ENCODE data around the gene TMEM141. TPM values are rescaled to one million over a fixed set of nuclear protein-coding genes. Genes with fewer than 3 reads are reported as not detected.

Gene TMEM141
- total RNA-seq, 4 donors from 2014 or later, result 60.7 to 70.8 (median 66.9) TPM

- no peak for TF ChIP-seq EP300 (IDR thresholded peaks at IDR 0.05)
- TF ChIP-seq POLR2A (IDR thresholded peaks at IDR 0.05), result no peak
- TF ChIP-seq CTCF (IDR thresholded peaks at IDR 0.05), result no peak
- H3K27ac ChIP-seq, result peak overlapping the region in 3 of 4 donors; percentile 6 to 61 (median 15)
- no peak for DNase-seq (ENCODE audit: low spot score in 2 of 2)
- peaks cover 0 to 18% (median 5%) of the 10 kb centered on the region in 4 donors for H3K4me1 ChIP-seq
- H3K9me3 ChIP-seq, result no peaks in the 10 kb centered on the region
- H3K27me3 ChIP-seq, result no peaks in the 10 kb centered on the region
- 23 to 32% methylated on average over 24 to 32 of the region's 83 CpGs for WGBS, 2 donors
- H3K4me3 ChIP-seq, result peak overlapping the region; percentile 12 to 50 (median 34)
- H3K36me3 ChIP-seq, result peaks cover 0 to 36% (median 0%) of the 10 kb centered on the region in 3 donors
Measured at GRCh38 chr9:136820971-136821825, 30.1 kb downstream of the TMEM141 start.

GRCh38 chr9:136821826-136822544 is 30.8 kb downstream of the TMEM141 start:
- no peak for DNase-seq (ENCODE audit: low spot score in 2 of 2)
- Histone ChIP-seq H3K4me3 (peak overlapping the region in 2 of 4 donors; percentile 35 to 50), H3K4me1 (peaks cover 0 to 18% (median 5%) of the 10 kb centered on the region in 4 donors), H3K27ac (peak overlapping the region in 1 of 4 donors; percentile 61), H3K27me3 (no peaks in the 10 kb centered on the region), H3K9me3 (no peaks in the 10 kb centered on the region), H3K36me3 (peaks cover 0 to 42% (median 0%) of the 10 kb centered on the region in 3 donors)
- 78 to 84% methylated on average over 32 to 40 of the region's 42 CpGs for WGBS, 2 donors
- TF ChIP-seq EP300 (IDR thresholded peaks at IDR 0.05) (no peak), CTCF (IDR thresholded peaks at IDR 0.05) (no peak)

- DNase-seq (ENCODE audit: low spot score in 2 of 2), result no peak
- TF ChIP-seq POLR2A (IDR thresholded peaks at IDR 0.05) (no peak), EP300 (IDR thresholded peaks at IDR 0.05) (no peak), CTCF (IDR thresholded peaks at IDR 0.05) (no peak)
- 87% methylated on average over 27 to 30 of the region's 30 CpGs for WGBS, 2 donors
- Histone ChIP-seq H3K27me3 (no peaks in the 10 kb centered on the region), H3K27ac (no peak overlapping the region), H3K36me3 (peaks cover 0 to 55% (median 0%) of the 10 kb centered on the region in 3 donors), H3K4me3 (no peak overlapping the region), H3K9me3 (no peaks in the 10 kb centered on the region), H3K4me1 (peaks cover 0 to 18% (median 5%) of the 10 kb centered on the region in 4 donors)
Measured at GRCh38 chr9:136823136-136824046, 32.2 kb downstream of the TMEM141 start.

- Histone ChIP-seq H3K27me3 (no peaks in the 10 kb centered on the region), H3K36me3 (peaks cover 0 to 67% (median 5%) of the 10 kb centered on the region in 3 donors), H3K9me3 (no peaks in the 10 kb centered on the region), H3K27ac (no peak overlapping the region), H3K4me3 (no peak overlapping the region), H3K4me1 (peaks cover 0 to 18% (median 5%) of the 10 kb centered on the region in 4 donors)
- no peak for DNase-seq (ENCODE audit: low spot score in 2 of 2)
- TF ChIP-seq POLR2A (IDR thresholded peaks at IDR 0.05) (no peak), CTCF (IDR thresholded peaks at IDR 0.05) (no peak), EP300 (IDR thresholded peaks at IDR 0.05) (no peak)
- WGBS, 2 donors, result 79 to 89% methylated on average over 16 to 19 of the region's 21 CpGs
Measured at GRCh38 chr9:136824496-136825225, 33.5 kb downstream of the TMEM141 start.
